Stimulated activated CD8-positive, alpha-beta memory T cell treated with anti-CD3 and anti-CD28 coated beads, Interleukin-15, amount 100 ng/mL, for 4 hours (primary cell): ENCODE data around the gene TCERG1L.

Source experiments
- DNase-seq, 2 donors: peaks; one replicate each; pipeline ENCODE4 v3.0.0-alpha.2; 2020; ENCODE audit warnings: low read depth in 2 of 2

TCERG1L gene

DNA sequence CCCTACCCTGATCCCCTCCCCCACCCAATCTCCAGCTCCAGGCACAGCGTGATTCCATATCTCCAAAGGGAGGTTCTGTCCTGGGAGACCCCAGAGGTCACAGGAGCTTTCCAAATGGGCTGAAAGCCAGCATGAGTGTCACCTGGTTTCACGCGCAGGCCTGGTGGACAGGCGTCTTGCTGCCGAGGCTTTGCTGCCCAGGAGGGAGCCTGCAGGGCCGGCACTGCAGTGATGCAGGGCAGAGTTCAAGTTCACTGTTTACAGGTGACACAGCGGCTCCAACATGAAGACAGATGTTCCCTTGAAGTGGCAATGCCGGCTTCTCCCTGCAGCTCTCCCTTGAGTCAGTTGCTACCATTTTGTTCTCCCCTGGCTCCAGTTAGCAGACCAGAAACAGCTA, 104.3 kb downstream of the TCERG1L start:
- no peak for DNase-seq

DNA sequence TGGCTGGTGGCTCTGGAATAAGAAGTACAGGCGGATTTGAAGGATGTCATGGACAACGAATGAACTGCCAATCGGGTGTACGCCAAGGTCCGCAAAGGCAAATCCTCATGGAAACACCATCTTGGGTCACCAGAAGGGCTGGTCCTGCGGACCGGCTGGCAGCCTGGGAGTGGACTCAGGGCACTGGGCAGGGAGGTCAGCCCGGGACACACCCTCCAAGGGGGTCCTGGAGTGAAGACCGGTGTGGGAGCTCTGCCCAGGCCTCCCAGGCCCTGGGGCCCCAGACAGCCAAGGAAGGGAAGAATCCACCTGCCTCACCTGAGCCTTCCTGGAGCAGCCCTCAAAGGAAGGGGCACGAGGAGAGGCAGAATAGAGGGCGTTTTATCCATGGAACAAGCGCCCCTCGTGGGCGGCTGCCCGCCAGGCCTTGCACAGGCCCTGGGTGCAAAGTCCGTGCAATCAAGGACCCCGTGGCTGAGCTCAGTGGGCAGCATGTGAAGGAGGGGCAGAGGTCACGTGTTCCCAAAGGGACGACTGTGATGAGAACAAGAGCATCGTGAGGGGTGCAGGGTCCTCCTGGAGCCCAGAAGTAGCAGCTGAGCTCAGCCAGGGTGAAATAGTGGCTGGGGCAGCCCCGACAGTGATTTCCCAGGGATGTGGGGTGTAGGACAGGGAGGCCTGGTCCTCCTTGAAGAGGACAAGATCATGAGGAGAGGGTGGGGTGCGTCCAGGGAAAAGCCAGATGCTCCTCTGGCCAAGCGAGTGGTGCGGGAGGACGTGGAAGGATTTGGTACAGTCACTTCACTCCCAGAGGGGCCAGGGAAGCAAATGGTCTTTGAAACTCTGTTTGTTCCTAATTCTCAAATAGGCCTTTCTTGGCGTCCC, 105.2 kb downstream of the TCERG1L start:
- DNase-seq, result no peak

DNA sequence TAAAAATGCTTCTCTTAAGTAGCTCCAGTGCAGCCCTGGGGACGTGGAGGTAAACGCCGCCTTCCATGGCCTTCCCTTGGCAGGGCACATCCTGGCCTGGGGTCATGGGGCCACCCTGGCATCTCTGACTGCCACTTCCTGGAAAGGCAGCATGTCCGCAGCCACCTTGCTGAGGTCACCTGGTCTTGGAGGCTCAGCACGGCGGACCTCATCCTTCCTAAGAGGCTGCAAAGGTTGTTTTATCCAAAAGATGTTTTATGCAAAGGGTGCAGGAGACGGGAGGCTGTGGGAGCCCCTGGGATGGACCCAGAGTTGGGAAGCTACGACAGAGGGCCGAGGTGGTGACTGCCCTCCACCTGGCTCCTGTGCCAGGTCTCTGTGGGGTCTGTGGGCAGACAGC, 106.0 kb downstream of the TCERG1L start:
- no peak for DNase-seq

DNA sequence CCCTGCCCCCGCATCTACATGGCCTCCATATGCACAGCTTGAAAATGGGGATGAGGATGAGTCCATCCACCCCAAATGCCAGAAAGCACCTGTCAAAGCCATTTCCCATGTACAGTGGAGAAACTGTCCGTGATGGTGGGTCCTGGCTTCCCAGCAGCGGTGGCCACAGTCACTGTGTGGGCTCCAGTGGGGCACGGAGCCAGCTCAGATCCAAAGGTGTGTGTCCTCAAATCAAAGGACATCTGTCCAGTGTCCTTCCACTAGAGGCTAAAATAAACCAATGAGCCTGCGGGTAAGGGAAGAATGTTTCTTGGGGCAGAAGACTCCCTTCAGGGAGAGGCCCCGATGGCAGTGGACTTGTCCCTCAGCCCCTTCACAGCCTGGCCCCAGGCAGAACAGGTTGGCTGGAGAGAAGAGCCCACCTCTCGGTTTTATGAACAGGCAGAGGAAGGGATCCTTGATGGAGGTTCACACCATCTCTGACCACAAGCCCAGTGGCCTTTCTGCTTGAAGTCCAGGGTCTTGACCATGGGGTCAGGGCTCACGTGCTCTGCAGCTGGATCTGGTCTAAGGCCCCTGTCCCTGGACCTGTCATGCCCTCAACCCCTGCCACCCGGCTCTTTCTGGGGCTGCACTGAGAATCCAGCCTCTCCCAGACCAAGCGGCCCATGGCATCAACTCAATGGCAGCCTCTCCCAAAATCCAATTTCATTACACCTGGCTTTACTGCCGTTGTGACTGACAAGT, 106.9 kb downstream of the TCERG1L start:
- DNase-seq, result no peak

DNA sequence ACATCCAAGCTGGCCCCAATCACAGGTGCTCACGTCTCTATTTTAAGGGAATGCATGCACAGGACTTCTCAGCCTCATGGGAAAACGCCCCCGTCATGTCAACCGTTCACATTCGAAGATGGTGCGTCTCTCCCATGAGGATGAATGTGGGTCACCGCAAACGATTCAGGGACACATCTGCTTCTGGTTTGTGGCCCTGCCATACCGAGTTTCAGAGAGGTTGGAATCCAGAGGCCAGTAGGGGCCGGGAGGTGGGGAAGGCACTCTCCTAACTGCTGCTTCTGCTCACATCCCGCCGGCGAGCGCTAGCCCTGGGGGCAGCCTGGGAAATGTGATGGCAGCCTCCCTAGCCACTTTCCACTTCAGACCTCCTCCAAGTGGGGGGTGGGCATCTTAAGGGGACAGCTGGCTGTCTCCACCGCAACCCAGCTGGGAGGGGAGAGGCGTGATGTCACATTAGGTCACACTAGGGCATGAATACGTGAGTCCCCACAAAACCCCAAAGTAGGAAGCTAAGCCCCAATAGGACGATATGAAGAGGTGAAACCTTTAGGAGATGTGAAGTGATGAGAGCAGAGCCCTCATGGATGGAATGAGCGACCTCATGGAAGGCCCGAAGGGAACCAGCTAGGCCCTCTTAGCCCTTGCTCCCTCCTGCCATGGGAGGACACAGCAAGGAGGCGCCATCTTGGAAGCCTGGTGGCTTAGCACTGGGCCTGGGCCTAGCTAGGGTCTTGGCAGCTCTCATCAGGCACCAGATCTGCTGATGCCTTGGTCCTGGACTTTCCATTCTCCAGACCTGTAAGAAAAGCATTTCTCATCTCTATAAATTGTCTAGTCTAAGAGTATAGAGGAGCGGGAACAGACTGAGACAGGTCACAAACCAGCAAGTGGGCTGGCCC, 107.8 kb downstream of the TCERG1L start:
- no peak for DNase-seq

DNA sequence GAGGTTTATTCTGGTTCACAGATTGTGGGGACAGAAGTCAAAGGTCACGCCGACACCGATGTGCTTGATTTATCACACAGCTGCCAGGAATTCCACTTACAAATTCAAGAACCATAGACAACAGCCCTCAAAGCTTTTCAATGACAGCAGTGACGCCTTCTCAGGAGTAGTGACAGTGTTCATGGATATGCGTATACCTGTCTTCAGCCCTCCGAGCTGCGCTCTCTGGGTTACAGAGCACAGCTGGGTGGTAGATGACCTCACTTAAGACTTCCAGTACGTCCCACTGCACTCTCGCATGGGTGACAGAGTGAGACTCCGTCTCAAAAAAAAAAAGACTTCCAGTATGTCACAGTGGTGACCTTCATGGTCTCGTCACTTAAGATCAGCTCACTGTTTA, 108.5 kb downstream of the TCERG1L start:
- no peak for DNase-seq

DNA sequence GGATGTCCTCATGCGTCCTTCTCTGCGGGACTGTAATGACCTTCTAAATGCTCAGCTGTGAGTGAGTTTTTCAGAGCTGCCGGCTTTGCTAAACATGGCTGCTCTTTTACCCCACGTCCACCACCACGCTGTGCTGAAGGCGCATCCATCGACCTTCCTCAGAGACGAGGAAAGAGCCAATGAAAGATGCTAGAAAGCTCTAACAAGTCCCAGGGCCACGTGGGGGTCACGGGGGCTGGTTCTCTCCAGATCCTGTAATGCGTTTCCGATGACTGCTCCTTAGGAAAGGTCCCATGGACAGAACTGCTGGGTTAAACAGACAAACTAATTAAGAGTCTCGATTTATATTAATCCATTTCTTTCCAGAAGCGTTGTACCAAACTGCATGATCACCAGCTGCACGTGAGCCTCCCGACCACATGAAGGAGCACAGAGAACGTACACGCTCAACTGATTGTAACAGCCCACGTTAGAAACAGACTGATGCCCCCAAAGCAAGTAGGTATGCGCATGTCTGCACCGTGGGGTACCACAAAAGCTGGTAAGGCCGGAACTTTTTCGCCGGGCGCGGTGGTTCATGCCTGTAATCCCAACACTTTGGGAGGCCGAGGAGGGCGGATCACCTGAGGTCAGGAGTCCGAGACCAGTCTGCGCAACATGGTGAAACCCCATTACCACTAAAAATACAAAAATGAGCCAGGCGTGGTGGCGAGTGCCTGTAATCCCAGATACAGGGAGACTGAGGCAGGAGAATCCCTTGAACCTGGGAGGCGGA, 109.6 kb downstream of the TCERG1L start:
- DNase-seq, result no peak

DNA sequence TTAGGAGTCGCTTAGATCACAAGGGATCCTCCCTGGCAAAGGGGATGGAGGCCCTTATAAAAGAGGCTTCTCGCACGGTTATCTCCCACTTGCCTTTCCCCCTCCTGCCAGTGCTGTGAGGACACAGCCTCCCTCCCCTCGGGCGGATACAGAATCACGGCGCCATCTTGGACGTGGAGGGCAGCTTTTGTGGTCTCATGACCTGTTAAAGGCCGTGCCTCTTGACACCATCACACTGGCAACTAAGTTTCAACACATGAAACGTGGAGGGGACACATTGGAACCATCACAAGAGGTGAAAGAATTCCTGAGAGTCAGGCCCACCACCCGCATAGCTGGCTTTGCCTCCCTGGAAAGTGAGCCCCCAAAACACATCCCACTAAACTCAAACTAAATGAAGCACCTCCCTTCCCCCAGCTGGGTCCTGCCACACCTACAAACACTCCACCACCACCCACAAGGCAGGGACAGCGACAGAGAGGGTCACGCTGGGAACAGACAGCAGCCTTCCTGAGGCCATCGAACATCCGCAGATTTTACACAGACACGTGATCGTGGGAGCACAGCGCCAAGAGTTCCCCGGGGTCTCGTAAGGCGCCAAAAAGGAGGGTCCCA, 110.6 kb downstream of the TCERG1L start:
- no peak for DNase-seq

DNA sequence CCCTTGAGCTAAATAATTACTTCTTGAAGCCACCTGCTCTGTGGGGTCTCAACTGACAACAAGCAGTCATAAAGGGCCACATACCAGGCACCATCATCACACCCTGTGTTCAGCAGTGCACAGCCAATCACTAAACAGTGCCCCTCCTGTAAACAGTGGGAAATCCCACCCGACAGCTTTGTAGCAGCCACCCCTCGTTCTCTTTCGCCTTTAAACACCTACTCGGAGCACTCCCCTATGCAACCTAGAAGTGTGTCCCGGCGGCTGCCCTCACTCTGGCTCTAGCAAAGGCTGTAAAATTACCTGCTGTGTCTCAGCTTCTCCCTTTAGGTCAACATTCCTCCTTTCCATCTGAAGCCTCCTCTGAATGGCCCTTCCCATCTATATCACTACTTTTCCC, 111.9 kb downstream of the TCERG1L start:
- DNase-seq, result no peak

DNA sequence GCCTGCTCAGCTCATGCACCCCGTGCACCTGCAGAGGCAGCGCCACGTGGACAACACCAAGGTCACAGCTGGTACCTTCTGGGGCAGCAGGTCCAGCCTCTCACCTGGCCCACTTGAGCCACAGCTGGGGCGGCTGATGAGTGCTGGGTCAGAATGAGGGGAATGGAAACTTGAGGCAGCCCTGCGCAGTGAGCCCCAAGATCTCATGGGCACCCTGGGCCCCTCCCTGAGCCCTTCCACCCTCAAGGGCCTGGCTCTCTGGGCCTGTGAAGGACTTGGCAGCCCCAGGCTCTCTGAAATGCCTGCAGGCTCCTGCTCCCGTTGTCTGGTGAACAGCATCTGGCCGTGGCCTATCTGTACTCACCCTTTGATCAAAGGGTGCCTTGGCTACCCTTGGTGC, 112.7 kb downstream of the TCERG1L start:
- DNase-seq, result no peak

DNA sequence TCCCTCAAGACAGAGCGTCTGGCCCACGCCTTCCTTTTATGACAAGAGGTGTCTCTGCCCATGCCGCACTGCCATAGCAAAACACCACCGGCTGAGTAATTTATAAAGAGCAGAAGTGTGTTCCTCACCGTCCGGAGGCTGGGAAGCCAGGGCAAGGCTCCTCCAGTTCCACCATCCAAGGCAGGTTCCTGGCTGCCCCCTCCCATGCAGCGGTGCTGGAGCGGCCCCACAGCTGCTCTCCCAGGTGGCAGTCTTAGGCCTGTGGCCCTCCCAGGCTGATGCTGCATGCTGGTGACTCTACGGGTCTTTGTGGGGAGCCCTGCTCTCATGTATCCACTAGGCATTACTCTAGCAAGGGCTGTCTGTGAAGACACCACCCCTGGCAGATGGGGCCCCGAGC, 113.1 kb downstream of the TCERG1L start:
- DNase-seq, result no peak

DNA sequence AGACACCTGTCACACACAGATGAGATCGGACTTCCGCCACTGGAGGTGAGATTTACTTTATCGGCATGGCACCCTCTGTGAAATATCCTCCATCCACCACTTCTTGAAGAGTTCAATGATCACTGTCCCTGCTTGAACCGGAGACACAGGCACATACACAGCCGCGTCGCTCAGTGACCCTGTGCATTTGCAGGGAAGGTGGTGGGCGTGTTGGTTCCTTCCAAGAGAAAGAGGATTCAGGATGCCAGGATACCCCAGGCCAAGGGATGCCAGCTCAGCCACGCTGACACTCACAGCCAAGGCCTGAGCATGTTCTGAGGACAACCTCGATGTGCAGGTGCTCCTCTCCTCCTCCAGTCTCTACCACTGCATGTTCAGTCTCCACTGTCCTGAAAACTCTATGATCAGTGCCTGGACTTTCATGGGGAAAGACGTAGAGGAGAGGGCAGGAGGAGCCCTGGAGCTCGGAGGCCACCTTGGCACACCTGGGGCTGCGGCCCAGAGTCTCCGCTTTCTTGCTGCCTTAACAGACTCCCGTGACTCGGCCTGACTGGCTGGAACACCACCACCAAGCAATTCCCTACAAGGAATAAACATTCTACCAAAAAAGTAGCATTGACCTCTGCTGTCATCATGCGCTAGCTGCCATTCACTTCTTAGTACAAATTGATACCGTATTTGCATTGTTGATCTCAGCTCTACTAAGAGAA, 115.2 kb downstream of the TCERG1L start:
- DNase-seq, result no peak

DNA sequence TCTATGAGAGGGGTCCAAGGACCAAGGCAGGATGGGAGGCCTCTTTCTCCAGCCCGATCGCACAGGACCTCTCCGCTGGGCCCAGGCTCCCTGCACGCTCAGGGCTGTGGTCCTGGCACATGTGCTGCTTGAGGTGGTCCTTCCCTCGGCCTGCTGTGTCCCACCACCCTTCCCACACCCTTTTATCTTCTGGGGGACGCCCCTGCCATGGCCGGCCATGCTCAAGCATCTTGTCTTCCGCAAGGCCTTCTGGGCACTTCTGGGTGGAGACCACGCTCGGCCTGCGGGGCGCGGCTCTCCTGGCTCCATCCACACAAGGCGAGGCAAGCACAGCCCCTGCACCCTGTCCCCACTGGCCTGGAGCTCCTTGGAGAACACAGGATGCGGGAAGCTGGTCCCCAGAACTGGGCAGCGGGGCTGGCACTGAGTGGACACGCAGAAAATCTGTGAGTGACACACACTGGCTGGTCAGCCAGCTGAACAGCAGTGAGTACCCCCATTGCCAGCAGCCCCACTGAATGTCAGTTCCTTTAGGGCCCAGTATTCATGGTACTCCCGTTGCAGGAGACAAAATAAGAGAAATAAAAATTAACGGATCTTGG, 115.9 kb downstream of the TCERG1L start:
- DNase-seq, result no peak

DNA sequence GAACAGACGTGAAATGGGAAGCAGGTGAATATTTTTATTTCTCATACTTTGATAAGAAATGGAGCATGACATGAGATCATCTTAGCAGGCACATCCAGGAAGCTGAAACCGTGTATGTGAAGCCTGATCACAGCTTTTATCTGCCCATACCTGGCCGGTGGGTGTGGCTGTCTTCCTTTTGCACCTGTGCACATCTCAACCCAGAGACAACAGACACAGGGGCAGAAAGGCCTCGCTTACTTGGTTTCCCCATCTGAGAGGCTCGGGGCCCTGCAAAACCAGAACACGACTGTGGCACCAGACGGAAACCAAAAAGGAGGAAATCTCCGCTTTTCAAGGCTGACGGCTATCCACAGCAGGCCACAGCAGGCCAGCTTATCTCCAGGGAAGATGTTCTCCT, 116.4 kb downstream of the TCERG1L start:
- no peak for DNase-seq

DNA sequence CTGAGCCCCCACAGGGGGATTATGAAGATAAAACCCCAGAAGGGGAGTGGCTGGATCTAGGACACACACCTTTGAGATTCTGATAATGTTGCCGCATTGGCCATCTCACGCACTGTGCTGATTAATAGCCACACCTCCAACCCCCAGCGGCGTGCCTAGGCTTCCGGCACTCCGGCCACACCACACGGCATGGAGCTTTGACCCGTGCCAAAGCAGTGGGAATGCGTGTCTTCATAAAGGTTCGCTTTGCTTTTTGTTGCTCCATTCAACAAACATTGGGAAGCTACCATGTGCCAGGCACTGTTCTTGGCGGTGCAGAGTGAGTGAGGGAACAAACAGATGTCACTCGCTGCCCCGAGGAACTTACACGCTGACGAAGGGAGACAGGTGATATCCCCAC, 117.6 kb downstream of the TCERG1L start:
- no peak for DNase-seq

DNA sequence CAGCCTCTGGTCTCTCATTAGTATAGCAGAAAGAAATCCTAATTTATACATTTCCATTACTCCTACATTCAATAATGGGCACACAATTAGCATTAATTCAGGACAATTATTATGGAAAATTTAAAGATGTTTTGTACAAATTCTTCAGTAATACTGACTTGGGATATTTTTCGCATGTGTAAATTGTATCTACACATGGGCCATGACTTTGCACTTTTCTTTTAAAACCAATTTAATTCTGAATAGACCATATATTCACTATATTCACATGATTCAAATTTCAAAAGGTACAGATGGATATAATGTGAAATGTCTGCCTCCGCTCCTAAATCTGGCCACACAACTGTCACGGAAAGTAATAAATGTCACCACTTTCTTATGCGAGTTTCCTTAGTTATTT, 123.0 kb downstream of the TCERG1L start:
- no peak for DNase-seq

DNA sequence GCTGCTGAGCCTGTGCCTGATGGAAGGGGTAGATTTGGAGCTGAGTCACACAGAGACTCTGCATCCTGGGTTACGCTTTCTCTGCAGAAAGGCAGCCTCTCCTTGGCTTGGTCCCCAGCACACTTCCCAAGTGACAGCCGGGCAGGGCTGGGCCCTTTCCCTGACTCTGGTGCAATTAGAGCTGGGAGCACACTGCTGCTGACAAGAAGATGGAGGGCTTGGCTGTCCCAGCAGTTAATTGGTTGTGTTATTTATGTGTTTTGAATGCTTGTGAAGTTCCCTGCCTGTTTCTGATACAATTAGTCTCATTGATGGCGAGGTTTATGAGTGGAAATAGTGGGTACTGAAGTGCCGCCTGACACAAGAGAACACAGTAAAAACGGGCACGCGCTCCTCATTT, 123.6 kb downstream of the TCERG1L start:
- no peak for DNase-seq

DNA sequence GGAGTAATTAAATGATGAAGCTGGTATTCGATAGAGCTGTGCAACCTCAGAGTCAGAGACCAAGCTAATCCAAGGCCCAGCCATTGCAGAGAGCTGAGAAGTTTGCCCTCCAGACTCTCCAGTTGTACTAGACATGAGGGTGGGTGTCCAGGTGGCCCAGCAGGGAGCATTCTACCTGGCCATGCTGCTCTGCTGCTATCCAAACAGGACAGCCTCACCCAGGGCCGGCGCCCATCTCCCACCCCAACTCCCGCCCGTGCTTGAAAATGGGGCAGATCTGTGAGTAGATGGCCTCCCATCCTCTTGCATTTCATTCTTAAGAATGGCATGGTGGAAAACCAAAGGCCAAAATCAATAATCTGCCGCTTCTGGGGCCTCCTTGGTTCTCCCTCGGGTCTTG, 124.2 kb downstream of the TCERG1L start:
- no peak for DNase-seq

DNA sequence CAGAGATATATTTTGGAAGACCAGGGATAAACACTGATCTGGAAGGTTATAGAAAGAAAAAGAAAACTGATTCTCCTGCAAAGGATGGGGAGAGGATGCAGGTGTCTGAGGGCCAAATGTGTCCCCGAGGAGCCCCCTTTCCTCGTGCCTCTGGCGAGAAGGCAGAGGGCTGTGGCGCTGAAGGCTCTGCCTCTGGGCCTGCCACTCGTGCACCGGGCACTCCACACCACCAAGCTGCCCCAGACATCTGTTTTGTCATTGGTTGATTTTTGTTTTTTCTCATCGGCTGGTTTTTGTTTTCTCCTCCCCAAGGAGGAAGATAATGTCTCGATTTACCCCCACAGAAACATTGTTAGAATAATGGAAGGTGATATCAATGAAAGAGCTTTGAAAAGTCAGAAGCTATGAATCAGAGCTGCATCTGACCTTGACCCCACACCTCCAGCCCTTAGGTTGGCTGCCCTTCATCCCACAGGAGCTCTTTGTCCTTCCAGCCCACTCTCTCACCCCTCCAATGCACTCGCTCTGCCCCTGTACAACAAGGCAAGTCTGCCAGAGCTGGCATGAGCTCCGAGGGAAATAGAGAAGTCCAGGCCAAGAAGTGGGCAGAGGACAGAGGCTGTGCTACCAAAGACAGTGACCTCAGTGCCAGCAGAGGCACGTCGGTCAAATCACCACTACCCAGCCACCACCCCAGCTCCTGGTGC, 124.8 kb downstream of the TCERG1L start:
- DNase-seq, result no peak
